ENCODE results near the gene TMEM238.

The TMEM238 gene, protein sequence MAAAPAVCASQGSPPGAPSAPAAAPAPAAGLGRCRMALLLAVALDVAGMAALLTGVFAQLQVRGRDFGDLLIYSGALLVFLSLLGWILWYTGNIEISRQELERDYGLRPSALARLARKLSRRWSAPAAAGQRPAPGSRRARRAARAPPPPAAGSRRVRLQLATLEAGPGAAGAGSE
- long read RNA-seq, partial matches to known transcripts, result 1 of 2 reads
- long read RNA-seq, other reads (novel, unspliced or antisense), result 0 of 2 reads

DNA sequence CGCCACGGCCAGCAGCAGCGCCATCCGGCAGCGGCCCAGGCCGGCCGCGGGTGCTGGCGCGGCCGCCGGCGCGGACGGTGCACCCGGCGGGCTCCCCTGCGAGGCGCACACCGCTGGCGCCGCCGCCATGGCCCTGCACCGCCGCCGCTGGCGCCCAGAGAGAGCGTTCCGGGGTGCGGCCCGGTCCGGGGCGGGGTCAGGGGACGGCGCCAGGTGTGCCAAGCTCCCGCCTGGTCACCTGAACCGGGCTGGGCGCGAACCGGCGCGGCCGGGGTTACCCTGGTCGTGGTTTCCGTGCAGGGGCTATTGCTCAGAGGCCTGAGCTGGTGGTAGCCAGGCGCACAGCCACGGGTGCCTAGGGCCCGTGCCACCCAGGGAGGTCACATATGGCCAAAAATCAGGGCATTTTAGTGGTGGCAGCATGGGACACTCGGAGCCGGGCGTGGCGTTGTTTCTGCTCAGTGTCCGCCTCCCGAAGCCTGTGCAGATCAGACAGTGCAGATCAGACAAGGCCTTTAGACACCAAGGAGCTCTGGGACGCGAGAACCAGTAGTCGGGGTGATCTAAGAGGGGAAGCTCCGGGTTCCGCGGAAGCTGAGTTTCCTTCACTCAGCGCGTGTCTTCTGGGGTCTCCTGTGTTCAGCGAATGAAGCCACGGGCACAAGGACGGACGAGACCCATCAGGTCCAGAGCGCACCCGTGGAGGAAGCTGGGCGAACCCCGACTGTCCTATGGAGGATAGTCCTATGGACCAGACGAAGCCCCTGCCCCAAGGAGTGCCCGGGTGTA lies at the start of gene TMEM238:
TSS of gene TMEM238 (minus strand) at position 162 of the 789 bp plus-strand sequence. CDS start at position 129, 33 bp downstream.
- peak within 1 kb of the TSS; percentile 74 for H3K27ac ChIP-seq (replicated peaks)
- no peaks in the 10 kb centered on the region for H3K27me3 ChIP-seq (ENCODE audit: insufficient read depth, poor library complexity, severe bottlenecking)
- peak within 1 kb of the TSS; percentile 51 for H3K4me3 ChIP-seq (replicated peaks; ENCODE audit: insufficient read depth, low read length)
- peak; percentile 31; the same call in 1 of the 2 replicates for TF ChIP-seq POLR2AphosphoS5 (IDR thresholded peaks at IDR 0.05; ENCODE audit: low read depth)
- TF ChIP-seq, protein P1, sequence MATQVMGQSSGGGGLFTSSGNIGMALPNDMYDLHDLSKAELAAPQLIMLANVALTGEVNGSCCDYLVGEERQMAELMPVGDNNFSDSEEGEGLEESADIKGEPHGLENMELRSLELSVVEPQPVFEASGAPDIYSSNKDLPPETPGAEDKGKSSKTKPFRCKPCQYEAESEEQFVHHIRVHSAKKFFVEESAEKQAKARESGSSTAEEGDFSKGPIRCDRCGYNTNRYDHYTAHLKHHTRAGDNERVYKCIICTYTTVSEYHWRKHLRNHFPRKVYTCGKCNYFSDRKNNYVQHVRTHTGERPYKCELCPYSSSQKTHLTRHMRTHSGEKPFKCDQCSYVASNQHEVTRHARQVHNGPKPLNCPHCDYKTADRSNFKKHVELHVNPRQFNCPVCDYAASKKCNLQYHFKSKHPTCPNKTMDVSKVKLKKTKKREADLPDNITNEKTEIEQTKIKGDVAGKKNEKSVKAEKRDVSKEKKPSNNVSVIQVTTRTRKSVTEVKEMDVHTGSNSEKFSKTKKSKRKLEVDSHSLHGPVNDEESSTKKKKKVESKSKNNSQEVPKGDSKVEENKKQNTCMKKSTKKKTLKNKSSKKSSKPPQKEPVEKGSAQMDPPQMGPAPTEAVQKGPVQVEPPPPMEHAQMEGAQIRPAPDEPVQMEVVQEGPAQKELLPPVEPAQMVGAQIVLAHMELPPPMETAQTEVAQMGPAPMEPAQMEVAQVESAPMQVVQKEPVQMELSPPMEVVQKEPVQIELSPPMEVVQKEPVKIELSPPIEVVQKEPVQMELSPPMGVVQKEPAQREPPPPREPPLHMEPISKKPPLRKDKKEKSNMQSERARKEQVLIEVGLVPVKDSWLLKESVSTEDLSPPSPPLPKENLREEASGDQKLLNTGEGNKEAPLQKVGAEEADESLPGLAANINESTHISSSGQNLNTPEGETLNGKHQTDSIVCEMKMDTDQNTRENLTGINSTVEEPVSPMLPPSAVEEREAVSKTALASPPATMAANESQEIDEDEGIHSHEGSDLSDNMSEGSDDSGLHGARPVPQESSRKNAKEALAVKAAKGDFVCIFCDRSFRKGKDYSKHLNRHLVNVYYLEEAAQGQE (IDR thresholded peaks at IDR 0.05; ENCODE audit: insufficient replicate concordance, low read depth), result no peak
- DNase-seq (ENCODE audit: low read depth in 1 of 2, low spot score in 1 of 2), result peak in 1 of 2 experiments; percentile 39

DNA sequence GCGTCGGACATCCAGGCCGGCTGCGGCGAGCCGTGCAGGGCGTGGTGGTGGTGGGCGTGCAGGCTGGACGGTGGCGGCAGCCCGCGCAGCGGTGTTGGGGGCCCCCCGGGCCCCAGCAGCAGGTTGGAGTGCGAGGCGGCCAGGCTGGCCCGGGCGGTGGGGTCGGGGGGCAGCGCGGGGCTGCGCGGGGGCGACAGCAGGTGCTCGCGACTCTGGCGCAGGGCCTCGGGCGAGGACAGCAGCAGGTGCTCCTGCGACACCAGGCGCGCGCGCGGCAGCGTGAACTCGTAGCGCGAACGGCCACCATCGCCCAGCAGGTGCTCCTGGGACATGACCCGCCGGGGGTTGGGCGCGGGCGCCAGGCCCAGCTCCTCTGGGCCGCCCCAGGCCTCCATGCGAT lies 49.2 kb upstream of the TMEM238 start:
- no peaks in the 10 kb centered on the region for H3K27me3 ChIP-seq (ENCODE audit: insufficient read depth, poor library complexity, severe bottlenecking)
- no peak overlapping the region for H3K27ac ChIP-seq (replicated peaks)
- TF ChIP-seq GABPA (IDR thresholded peaks at IDR 0.05; ENCODE audit: low read depth) (no peak), POLR2AphosphoS5 (IDR thresholded peaks at IDR 0.05; ENCODE audit: low read depth) (no peak), SPI1 (IDR thresholded peaks at IDR 0.05; ENCODE audit: borderline replicate concordance, low read depth) (no peak)
- TF ChIP-seq, protein P1 (IDR thresholded peaks at IDR 0.05; ENCODE audit: insufficient replicate concordance, low read depth), result no peak
- TF ChIP-seq, protein P2, sequence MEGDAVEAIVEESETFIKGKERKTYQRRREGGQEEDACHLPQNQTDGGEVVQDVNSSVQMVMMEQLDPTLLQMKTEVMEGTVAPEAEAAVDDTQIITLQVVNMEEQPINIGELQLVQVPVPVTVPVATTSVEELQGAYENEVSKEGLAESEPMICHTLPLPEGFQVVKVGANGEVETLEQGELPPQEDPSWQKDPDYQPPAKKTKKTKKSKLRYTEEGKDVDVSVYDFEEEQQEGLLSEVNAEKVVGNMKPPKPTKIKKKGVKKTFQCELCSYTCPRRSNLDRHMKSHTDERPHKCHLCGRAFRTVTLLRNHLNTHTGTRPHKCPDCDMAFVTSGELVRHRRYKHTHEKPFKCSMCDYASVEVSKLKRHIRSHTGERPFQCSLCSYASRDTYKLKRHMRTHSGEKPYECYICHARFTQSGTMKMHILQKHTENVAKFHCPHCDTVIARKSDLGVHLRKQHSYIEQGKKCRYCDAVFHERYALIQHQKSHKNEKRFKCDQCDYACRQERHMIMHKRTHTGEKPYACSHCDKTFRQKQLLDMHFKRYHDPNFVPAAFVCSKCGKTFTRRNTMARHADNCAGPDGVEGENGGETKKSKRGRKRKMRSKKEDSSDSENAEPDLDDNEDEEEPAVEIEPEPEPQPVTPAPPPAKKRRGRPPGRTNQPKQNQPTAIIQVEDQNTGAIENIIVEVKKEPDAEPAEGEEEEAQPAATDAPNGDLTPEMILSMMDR (IDR thresholded peaks at IDR 0.05; ENCODE audit: insufficient read depth, low read length), result no peak
- DNase-seq (ENCODE audit: low read depth in 1 of 2, low spot score in 1 of 2), result no peak
- H3K4me3 ChIP-seq (replicated peaks; ENCODE audit: insufficient read depth, low read length), result no peak overlapping the region

DNA sequence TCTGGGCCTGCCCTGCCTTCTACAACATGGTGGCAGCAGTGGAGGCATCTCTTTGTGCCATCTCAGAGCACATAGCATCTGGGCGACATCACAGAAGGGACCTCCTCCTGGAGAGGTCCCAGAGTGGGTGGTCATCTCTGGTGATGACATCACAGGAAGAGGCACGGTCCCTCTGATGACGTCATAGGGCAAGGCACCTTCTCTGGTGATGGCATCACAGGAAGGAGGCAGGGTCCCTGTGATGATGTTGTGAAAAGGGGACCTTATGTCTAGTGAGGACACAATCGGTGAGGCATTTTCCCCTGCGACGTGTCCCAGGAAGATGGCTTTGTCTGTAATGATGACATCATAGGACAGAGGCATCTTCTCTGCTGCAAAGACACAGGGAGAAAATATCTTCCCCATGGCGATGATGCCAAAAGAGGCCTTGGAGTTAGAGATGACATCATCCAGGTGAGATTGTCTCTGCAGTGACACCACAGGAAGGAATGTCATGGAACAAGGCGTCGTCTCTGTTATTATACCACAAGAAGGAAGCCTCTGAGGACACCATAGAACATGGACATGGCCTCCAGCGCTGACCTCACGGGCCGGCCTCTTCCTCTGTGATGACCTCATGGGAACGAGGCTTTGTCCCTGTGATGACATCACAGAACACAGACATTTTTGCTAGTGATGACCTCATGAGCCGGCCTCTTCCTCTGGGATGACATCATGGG lies 48.3 kb upstream of the TMEM238 start:
- DNase-seq (ENCODE audit: low read depth in 1 of 2, low spot score in 1 of 2), result no peak
- H3K4me3 ChIP-seq (replicated peaks; ENCODE audit: insufficient read depth, low read length), result no peak overlapping the region
- H3K27me3 ChIP-seq (ENCODE audit: insufficient read depth, poor library complexity, severe bottlenecking), result no peaks in the 10 kb centered on the region
- no peak overlapping the region for H3K27ac ChIP-seq (replicated peaks)
- TF ChIP-seq GABPA (IDR thresholded peaks at IDR 0.05; ENCODE audit: low read depth) (no peak), SPI1 (IDR thresholded peaks at IDR 0.05; ENCODE audit: borderline replicate concordance, low read depth) (no peak), POLR2AphosphoS5 (IDR thresholded peaks at IDR 0.05; ENCODE audit: low read depth) (no peak)
- TF ChIP-seq, protein P1 (IDR thresholded peaks at IDR 0.05; ENCODE audit: insufficient replicate concordance, low read depth), result no peak
- TF ChIP-seq, protein P2 (IDR thresholded peaks at IDR 0.05; ENCODE audit: insufficient read depth, low read length), result no peak
